HL-60 (cell line): ENCODE data around the gene RAB36.

ENCODE experiments used
- DNase-seq, 2 experiments: peaks; one replicate each; pipeline ENCODE4 v3.0.0-alpha.2; 2010 to 2020; ENCODE audit warnings: low read depth in 1 of 2, low spot score in 1 of 2
- H3K27ac ChIP-seq: fragments of 250-450 bp; sonication (Bioruptor Pico); replicated peaks from 2 replicates; pipeline ENCODE4 v1.5.1; 2020; ENCODE audit warnings: mild to moderate bottlenecking, moderate library complexity
- H3K27me3 ChIP-seq: fragments of 250-450 bp; sonication (Bioruptor Pico); 2 replicates; pipeline ENCODE4 v1.5.1; 2021; ENCODE audit warnings: mild to moderate bottlenecking, moderate library complexity; ENCODE audit not compliant: insufficient read depth, poor library complexity, severe bottlenecking
- H3K4me3 ChIP-seq: replicated peaks from 2 replicates; pipeline ENCODE4 v1.5.1; 2011; ENCODE audit warnings: mild to moderate bottlenecking, control low read depth, low read length; ENCODE audit not compliant: insufficient read depth
- CTCF ChIP-seq: IDR thresholded peaks from one replicate; pipeline ENCODE4 v1.5.1; 2011; ENCODE audit warnings: low read length, control low read depth, inconsistent platforms; ENCODE audit not compliant: insufficient read depth
- GABPA ChIP-seq: IDR thresholded peaks from 2 replicates; pipeline ENCODE4 v1.6.1; 2012; ENCODE audit warnings: low read depth
- POLR2AphosphoS5 ChIP-seq: IDR thresholded peaks from 2 replicates; pipeline ENCODE4 v1.6.1; 2012; ENCODE audit warnings: low read depth
- SPI1 ChIP-seq: IDR thresholded peaks from 2 replicates; pipeline ENCODE4 v1.6.1; 2012; ENCODE audit warnings: low read depth, mild to moderate bottlenecking, borderline replicate concordance
- TF ChIP-seq, protein P1 (sequence below): IDR thresholded peaks from 2 replicates; pipeline ENCODE4 v1.6.1; 2012; ENCODE audit warnings: low read depth; ENCODE audit not compliant: insufficient replicate concordance

Gene RAB36

DNA sequence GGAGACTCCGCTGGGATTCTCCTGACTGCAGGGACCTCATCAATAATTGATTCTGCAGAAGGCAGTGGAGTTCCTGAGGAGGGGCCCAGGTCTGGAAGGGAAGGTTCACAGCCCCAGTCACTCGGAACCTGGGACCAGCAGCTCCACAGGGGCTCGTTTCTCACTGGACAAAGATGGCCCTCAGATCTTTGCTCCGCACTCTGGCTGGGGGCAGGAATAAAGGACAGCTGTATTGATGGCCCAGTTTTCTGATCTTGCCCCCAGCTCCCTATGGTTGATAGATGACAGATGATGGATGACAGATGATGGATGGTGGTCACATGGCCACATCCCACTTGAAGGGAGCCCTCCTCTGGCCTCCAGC lies 23.7 kb downstream of the RAB36 start:
- Histone ChIP-seq H3K27ac (no peak overlapping the region), H3K4me3 (no peak overlapping the region), H3K27me3 (no peaks in the 10 kb centered on the region)
- TF ChIP-seq SPI1 (no peak), GABPA (no peak), CTCF (no peak), POLR2AphosphoS5 (no peak)
- TF ChIP-seq, protein P1, sequence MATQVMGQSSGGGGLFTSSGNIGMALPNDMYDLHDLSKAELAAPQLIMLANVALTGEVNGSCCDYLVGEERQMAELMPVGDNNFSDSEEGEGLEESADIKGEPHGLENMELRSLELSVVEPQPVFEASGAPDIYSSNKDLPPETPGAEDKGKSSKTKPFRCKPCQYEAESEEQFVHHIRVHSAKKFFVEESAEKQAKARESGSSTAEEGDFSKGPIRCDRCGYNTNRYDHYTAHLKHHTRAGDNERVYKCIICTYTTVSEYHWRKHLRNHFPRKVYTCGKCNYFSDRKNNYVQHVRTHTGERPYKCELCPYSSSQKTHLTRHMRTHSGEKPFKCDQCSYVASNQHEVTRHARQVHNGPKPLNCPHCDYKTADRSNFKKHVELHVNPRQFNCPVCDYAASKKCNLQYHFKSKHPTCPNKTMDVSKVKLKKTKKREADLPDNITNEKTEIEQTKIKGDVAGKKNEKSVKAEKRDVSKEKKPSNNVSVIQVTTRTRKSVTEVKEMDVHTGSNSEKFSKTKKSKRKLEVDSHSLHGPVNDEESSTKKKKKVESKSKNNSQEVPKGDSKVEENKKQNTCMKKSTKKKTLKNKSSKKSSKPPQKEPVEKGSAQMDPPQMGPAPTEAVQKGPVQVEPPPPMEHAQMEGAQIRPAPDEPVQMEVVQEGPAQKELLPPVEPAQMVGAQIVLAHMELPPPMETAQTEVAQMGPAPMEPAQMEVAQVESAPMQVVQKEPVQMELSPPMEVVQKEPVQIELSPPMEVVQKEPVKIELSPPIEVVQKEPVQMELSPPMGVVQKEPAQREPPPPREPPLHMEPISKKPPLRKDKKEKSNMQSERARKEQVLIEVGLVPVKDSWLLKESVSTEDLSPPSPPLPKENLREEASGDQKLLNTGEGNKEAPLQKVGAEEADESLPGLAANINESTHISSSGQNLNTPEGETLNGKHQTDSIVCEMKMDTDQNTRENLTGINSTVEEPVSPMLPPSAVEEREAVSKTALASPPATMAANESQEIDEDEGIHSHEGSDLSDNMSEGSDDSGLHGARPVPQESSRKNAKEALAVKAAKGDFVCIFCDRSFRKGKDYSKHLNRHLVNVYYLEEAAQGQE: no peak
- DNase-seq: no peak

DNA sequence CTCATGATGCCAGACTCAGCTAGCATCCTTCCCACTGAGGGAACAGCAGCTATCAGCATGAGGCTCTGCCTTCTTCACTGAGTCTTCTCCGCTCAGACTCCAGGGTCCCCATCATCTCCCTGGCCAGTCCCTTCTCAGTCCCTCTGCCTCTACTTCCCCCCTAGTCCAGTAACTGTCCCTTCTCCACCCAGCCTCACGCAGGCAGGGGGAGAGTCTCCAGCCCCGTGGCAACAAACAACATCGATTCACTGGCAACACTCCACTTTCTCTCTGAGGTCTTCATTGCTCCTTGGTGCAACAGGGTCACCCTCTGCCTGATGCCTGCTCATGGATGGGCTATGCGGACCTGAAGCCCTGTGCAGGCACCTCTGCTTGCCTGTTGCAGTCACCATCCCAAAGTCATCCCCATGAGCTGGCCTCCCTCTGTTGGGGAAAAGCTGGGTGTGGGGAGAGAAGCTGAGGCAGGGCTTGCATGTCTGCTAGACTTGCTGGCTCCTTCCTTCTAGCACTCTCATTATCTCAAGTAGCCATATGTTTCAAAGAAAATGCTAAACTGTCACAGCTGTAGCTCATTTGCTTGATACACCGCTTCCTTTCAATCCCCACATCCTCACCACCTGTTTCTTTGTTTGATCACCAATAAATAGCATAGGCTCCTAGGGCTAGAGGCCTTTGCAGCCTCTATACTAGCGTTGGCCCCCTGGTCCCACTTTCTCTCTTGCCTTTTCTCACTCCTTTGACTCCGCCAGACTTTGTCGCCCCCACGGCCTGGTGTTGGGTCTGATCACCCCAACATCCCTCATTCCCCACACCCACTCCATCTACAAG lies 30.8 kb downstream of the RAB36 start:
- TF ChIP-seq, protein P1: no peak
- TF ChIP-seq POLR2AphosphoS5 (no peak), CTCF (no peak), GABPA (no peak), SPI1 (no peak)
- no peak overlapping the region for H3K27ac ChIP-seq
- H3K27me3 ChIP-seq: no peaks in the 10 kb centered on the region
- no peak for DNase-seq
- H3K4me3 ChIP-seq: no peak overlapping the region

DNA sequence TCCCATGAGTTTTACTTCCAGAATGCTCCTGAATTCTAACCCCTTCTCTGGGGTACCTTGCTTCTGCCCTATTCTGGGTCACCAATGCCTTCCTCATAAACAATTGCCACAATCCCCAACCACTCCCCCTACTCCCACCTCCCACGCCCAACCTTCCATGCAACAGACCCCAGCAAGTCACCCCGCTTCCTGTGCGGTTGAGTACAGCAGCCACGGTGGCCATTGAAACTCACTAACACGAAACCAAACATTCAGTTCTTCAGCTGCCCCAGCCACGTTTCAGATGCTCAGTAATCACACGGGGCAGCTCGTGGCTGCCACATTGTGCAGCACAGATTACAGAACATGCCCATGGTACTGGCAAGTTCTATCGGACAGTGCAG lies 31.4 kb downstream of the RAB36 start:
- H3K27ac ChIP-seq: no peak overlapping the region
- no peaks in the 10 kb centered on the region for H3K27me3 ChIP-seq
- TF ChIP-seq CTCF: no peak
- no peak for TF ChIP-seq POLR2AphosphoS5
- TF ChIP-seq, protein P1: no peak
- no peak for TF ChIP-seq SPI1
- no peak overlapping the region for H3K4me3 ChIP-seq
- no peak for DNase-seq
